HCT116 (cell line): ENCODE data around the gene RAC2. TPM values are rescaled to one million over a fixed set of nuclear protein-coding genes. Genes with fewer than 3 reads are reported as not detected.

Experiments
- ATAC-seq: fragments of 200-7000 bp; cut with Tn5 transposase; 2 replicates; pipeline ENCODE4 v1.9.1; 2020; ENCODE audit warnings: mild to moderate bottlenecking, moderate library complexity
- BruUV-seq: library from RNA; stranded (reverse); fragments of 400-500 nt; replicated peaks from 2 replicates; lab custom pipeline; 2021; lab: Mats Ljungman, UMichigan
- CTCF ChIA-PET: fragments of 300-600 bp; sonication (Branson Sonifier 250); formaldehyde crosslinking; loops from one replicate; lab custom pipeline; 2021; ENCODE audit warnings: antibody characterized with exemption; lab: Charles Lee
- POLR2A ChIA-PET: fragments of 300-600, 350-600 bp; sonication (Branson Sonifier 250); formaldehyde crosslinking; loops from one replicate; lab custom pipeline; 2021; ENCODE audit warnings: antibody characterized with exemption; lab: Charles Lee
- RAD21 ChIA-PET, 2 experiments: fragments of 300-600 bp; sonication (Branson Sonifier 250); formaldehyde crosslinking; loops; one replicate each; lab custom pipeline; 2023; ENCODE audit warnings: low total read pairs in 2 of 2; ENCODE audit not compliant: uncharacterized antibody in 2 of 2, unreplicated experiment in 2 of 2, low non-redundant PET in 1 of 2; lab: Charles Lee
- DNase-seq: peaks from one replicate; pipeline ENCODE4 v3.0.0-alpha.2; 2010; ENCODE audit warnings: low read depth, low spot score
- H2AFZ ChIP-seq: fragments of 200-600 bp; shearing (Covaris generic), sonication (generic); 2 replicates; pipeline ENCODE4 v1.6.1; 2017; ENCODE audit warnings: low read depth, mixed run types, mixed read lengths, antibody characterized with exemption, low read length; ENCODE audit not compliant: poor library complexity, severe bottlenecking
- H3K27ac ChIP-seq: 2 replicates; pipeline ENCODE4 v1.5.1; 2012; ENCODE audit warnings: low read depth, low read length
- H3K27me3 ChIP-seq: fragments of 200-600 bp; sonication (generic); 2 replicates; pipeline ENCODE4 v1.6.1; 2016; ENCODE audit warnings: mixed run types, low read length, mixed read lengths; ENCODE audit not compliant: insufficient read depth
- H3K36me3 ChIP-seq, 2 experiments: fragments of 200-500 bp in 1 of 2; fragments of 200-600 bp in 1 of 2; sonication (Bioruptor generic) in 1 of 2; sonication (generic) in 1 of 2; 2 replicates each; pipeline versions ENCODE4 v1.5.1 to v1.6.1; 2014 to 2016; ENCODE audit warnings: low read length in 2 of 2, inconsistent platforms in 1 of 2, mixed read lengths in 1 of 2, mixed run types in 1 of 2; ENCODE audit not compliant: insufficient read depth in 2 of 2, control insufficient read depth in 1 of 2
- H3K4me1 ChIP-seq, 2 experiments: fragments of 200-600 bp in 1 of 2; sonication (generic) in 1 of 2; 2 replicates each; pipeline versions ENCODE4 v1.5.1 to v1.6.1; 2012 to 2017; ENCODE audit warnings: low read length in 2 of 2, inconsistent platforms in 1 of 2, mild to moderate bottlenecking in 1 of 2, mixed read lengths in 1 of 2, mixed run types in 1 of 2, moderate library complexity in 1 of 2; ENCODE audit not compliant: insufficient read depth in 2 of 2, control insufficient read depth in 1 of 2
- H3K4me2 ChIP-seq: fragments of 200-600 bp; sonication (generic); 2 replicates; pipeline ENCODE4 v1.6.1; 2017; ENCODE audit warnings: mixed run types, low read length, mixed read lengths
- H3K4me3 ChIP-seq, 2 experiments: fragments of 200-600 bp in 1 of 2; sonication (generic) in 1 of 2; replicated peaks in 1 of 2; 2 replicates each; pipeline ENCODE4 v1.5.1; 2011 to 2016; ENCODE audit warnings: low read length in 2 of 2, control low read depth in 1 of 2, low read depth in 1 of 2, mild to moderate bottlenecking in 1 of 2, mixed read lengths in 1 of 2, mixed run types in 1 of 2
- H3K79me2 ChIP-seq: fragments of 200-600 bp; sonication (generic); 2 replicates; pipeline ENCODE4 v1.6.1; 2017; ENCODE audit warnings: mild to moderate bottlenecking, mixed run types, low read length, moderate library complexity, mixed read lengths; ENCODE audit not compliant: insufficient read depth
- H3K9ac ChIP-seq: fragments of 200-600 bp; sonication (generic); 2 replicates; pipeline ENCODE4 v1.6.1; 2016; ENCODE audit warnings: low read length, mixed read lengths
- H3K9me2 ChIP-seq: fragments of 200-600 bp; sonication (generic), shearing (Covaris generic); 2 replicates; pipeline ENCODE4 v1.6.1; 2017; ENCODE audit warnings: mixed run types, mild to moderate bottlenecking, moderate library complexity; ENCODE audit not compliant: insufficient read depth
- H3K9me3 ChIP-seq, 2 experiments: fragments of 200-500 bp in 1 of 2; fragments of 200-600 bp in 1 of 2; sonication (Bioruptor generic) in 1 of 2; sonication (generic) in 1 of 2; 2 replicates each; pipeline ENCODE4 v1.6.1; 2014 to 2017; ENCODE audit warnings: low read length in 2 of 2, mixed read lengths in 2 of 2, inconsistent platforms in 1 of 2, low read depth in 1 of 2, mild to moderate bottlenecking in 1 of 2, mixed run types in 1 of 2, moderate library complexity in 1 of 2; ENCODE audit not compliant: control insufficient read depth in 1 of 2, insufficient read depth in 1 of 2
- H4K20me1 ChIP-seq: fragments of 200-600 bp; sonication (generic), shearing (Covaris generic); 2 replicates; pipeline ENCODE4 v1.6.1; 2017; ENCODE audit warnings: mixed run types, mild to moderate bottlenecking, moderate library complexity; ENCODE audit not compliant: insufficient read depth
- CEBPB ChIP-seq: IDR thresholded peaks from 2 replicates; pipeline ENCODE4 v1.6.1; 2012; ENCODE audit warnings: low read depth
- POLR2A ChIP-seq: IDR thresholded peaks from 2 replicates; pipeline ENCODE4 v1.7.0; 2011; ENCODE audit warnings: borderline replicate concordance; ENCODE audit not compliant: insufficient read depth, insufficient read length; ENCODE audit errors: extremely low read depth
- ZNF274 ChIP-seq: fragments of 200-500 bp; sonication (Bioruptor generic); IDR thresholded peaks from 2 replicates; pipeline ENCODE4 v1.6.1; 2014; ENCODE audit warnings: mild to moderate bottlenecking, low read depth, low read length, inconsistent platforms
- intact Hi-C: fragments of 100-400 bp; cut with micrococcal nuclease; formaldehyde crosslinking; loops from 2 replicates; pipeline ENCODE4 v1.10.0; 2022
- total RNA-seq: library from RNA; stranded (reverse); gene quantifications from one replicate; pipeline ENCODE4 v1.2.1, GENCODE V29; 2021; ENCODE audit not compliant: unreplicated experiment
- TF ChIP-seq, protein P1 (sequence below): IDR thresholded peaks from 2 replicates; pipeline ENCODE4 v1.6.1; 2011; ENCODE audit warnings: mild to moderate bottlenecking, low read length, moderate library complexity; ENCODE audit not compliant: insufficient replicate concordance; ENCODE audit errors: extremely low read depth
- TF ChIP-seq, protein P2 (sequence below): IDR thresholded peaks from 2 replicates; pipeline ENCODE4 v1.6.1; 2012
- TF ChIP-seq, protein P3 (sequence below): IDR thresholded peaks from 2 replicates; pipeline ENCODE4 v1.6.1; 2012

The RAC2 gene
- total RNA-seq, 1 experiment from 2014 or later = 62.0 TPM

DNA sequence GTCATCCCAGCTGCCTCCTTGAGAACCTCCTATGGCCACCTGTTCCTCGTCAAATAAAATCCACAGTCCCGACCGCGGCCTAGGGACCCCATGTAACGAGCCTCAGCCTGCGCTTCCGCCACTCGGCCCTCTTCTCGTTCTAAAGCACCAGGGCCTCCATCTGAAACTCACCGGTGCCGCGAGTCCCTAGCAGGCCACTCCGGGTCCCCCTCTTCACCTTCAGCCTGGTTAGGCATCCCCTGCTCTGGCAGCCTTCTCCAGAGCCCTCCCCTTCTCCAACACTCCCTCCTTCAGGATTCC lies 29.4 kb downstream of the RAC2 start:
- Histone ChIP-seq H2AFZ (no peak overlapping the region), H3K4me2 (no peak overlapping the region), H4K20me1 (no peaks in the 10 kb centered on the region), H3K36me3 (no peaks in the 10 kb centered on the region)
- DNase-seq = no peak
- no TSS peak for BruUV-seq
- POLR2A ChIA-PET = no interaction called here
- RAD21 ChIA-PET = no interaction called here
- no peak for TF ChIP-seq POLR2A
- TF ChIP-seq, protein P1, sequence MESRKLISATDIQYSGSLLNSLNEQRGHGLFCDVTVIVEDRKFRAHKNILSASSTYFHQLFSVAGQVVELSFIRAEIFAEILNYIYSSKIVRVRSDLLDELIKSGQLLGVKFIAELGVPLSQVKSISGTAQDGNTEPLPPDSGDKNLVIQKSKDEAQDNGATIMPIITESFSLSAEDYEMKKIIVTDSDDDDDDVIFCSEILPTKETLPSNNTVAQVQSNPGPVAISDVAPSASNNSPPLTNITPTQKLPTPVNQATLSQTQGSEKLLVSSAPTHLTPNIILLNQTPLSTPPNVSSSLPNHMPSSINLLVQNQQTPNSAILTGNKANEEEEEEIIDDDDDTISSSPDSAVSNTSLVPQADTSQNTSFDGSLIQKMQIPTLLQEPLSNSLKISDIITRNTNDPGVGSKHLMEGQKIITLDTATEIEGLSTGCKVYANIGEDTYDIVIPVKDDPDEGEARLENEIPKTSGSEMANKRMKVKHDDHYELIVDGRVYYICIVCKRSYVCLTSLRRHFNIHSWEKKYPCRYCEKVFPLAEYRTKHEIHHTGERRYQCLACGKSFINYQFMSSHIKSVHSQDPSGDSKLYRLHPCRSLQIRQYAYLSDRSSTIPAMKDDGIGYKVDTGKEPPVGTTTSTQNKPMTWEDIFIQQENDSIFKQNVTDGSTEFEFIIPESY = no peak
- TF ChIP-seq CEBPB = no peak
- no peak for TF ChIP-seq ZNF274
- TF ChIP-seq, protein P2, sequence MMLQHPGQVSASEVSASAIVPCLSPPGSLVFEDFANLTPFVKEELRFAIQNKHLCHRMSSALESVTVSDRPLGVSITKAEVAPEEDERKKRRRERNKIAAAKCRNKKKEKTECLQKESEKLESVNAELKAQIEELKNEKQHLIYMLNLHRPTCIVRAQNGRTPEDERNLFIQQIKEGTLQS = no peak
- TF ChIP-seq, protein P3, sequence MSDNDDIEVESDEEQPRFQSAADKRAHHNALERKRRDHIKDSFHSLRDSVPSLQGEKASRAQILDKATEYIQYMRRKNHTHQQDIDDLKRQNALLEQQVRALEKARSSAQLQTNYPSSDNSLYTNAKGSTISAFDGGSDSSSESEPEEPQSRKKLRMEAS = no peak
- TF ChIP-seq, all 23 proteins: peak for 0
- H3K9me3 ChIP-seq = no peaks in the 10 kb centered on the region
- no peaks in the 10 kb centered on the region for H3K9me2 ChIP-seq
- no peaks in the 10 kb centered on the region; a peak in 1 of 4 replicates for H3K4me1 ChIP-seq
- H3K27me3 ChIP-seq = no peaks in the 10 kb centered on the region
- no peak overlapping the region for H3K9ac ChIP-seq
- intact Hi-C loops = no loop called here
- ATAC-seq = no peak
- no peaks in the 10 kb centered on the region for H3K79me2 ChIP-seq
- H3K27ac ChIP-seq = no peak overlapping the region
- CTCF ChIA-PET = no interaction called here
- no peak overlapping the region for H3K4me3 ChIP-seq
